ENCODE data around the gene NOTCH1.

DNA sequence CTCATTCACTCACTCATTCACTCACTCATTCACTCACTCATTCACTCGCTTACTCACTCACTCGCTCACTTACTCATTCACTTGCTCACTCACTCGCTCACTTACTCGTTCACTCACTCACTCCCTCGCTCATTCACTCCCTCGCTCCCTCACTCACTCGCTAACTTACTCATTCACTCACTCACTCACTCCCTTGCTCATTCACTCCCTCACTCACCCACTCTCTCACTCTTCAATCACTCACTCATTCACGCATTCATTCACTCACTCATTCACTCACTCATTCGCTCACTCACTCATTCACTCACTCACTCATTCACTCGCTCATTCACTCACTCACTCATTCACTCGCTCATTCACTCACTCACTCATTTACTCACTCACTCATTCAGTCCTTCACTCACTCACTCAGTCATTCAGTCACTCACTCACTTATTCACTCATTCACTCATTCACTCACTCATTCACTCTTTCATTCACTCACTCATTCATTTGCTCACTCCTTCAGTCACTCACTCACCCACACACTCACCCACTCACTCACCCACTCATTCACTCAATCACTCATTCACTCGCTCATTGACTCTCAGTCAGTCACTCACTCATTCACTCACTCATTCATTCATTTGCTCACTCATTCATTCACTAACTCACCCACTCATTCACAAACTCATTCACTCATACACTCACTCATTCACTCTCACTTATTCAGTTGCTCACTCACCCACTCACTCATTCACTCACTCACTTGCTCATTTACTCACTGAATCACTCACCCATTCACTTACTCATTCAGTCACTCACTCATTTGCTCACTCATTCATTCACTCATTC, 36.0 kb upstream of the NOTCH1 start:
- no peak for TF ChIP-seq EZH2phosphoT487 (IDR thresholded peaks at IDR 0.05; ENCODE audit: low read length)
- TF ChIP-seq, protein P1, sequence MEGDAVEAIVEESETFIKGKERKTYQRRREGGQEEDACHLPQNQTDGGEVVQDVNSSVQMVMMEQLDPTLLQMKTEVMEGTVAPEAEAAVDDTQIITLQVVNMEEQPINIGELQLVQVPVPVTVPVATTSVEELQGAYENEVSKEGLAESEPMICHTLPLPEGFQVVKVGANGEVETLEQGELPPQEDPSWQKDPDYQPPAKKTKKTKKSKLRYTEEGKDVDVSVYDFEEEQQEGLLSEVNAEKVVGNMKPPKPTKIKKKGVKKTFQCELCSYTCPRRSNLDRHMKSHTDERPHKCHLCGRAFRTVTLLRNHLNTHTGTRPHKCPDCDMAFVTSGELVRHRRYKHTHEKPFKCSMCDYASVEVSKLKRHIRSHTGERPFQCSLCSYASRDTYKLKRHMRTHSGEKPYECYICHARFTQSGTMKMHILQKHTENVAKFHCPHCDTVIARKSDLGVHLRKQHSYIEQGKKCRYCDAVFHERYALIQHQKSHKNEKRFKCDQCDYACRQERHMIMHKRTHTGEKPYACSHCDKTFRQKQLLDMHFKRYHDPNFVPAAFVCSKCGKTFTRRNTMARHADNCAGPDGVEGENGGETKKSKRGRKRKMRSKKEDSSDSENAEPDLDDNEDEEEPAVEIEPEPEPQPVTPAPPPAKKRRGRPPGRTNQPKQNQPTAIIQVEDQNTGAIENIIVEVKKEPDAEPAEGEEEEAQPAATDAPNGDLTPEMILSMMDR (IDR thresholded peaks at IDR 0.05; ENCODE audit: low read length), result no peak
